HepG2 (cell line): ENCODE results near the gene HSF4. TPM values are rescaled to one million over a fixed set of nuclear protein-coding genes. Genes with fewer than 3 reads are reported as not detected.

Experiments used
- ATF1 ChIP-seq: IDR thresholded peaks from 2 replicates; pipeline ENCODE4 v1.6.1; 2016; ENCODE audit warnings: mild to moderate bottlenecking, control low read depth
- CBX2 ChIP-seq, 2 experiments: fragments of 200-600 bp in 1 of 2; sonication (generic); formaldehyde crosslinking in 1 of 2; IDR thresholded peaks; 2 replicates each; pipeline versions ENCODE4 v1.7.0 to v1.8.1; 2018 to 2022; ENCODE audit warnings: low read depth in 2 of 2, low read length in 1 of 2, mild to moderate bottlenecking in 1 of 2, missing genetic modification reagents in 1 of 2
- IRX3 ChIP-seq: sonication (generic); formaldehyde crosslinking; IDR thresholded peaks from 2 replicates; pipeline ENCODE4 v1.8.1; 2023; ENCODE audit warnings: mild to moderate bottlenecking, low read depth, missing genetic modification reagents, borderline replicate concordance
- ISL2 ChIP-seq: sonication (generic); formaldehyde crosslinking; IDR thresholded peaks from 2 replicates; pipeline ENCODE4 v1.5.0; 2020; ENCODE audit warnings: missing genetic modification reagents
- LBX2 ChIP-seq: sonication (generic); formaldehyde crosslinking; IDR thresholded peaks from 2 replicates; pipeline ENCODE4 v1.5.0; 2020; ENCODE audit warnings: missing genetic modification reagents, mild to moderate bottlenecking, borderline replicate concordance
- LCORL ChIP-seq, 2 experiments: fragments of 450-650 bp in 1 of 2; sonication (generic) in 1 of 2; formaldehyde crosslinking in 1 of 2; IDR thresholded peaks; 2 replicates each; pipeline versions ENCODE4 v1.5.0 to v1.6.1; 2017 to 2020; ENCODE audit warnings: antibody characterized with exemption in 1 of 2, missing genetic modification reagents in 1 of 2
- MAX ChIP-seq: IDR thresholded peaks from 2 replicates; pipeline ENCODE4 v1.6.1; 2012; ENCODE audit warnings: inconsistent platforms
- SIX1 ChIP-seq: sonication (generic); formaldehyde crosslinking; IDR thresholded peaks from 2 replicates; pipeline ENCODE4 v1.4.0; 2020; ENCODE audit warnings: missing genetic modification reagents, borderline replicate concordance
- SSRP1 ChIP-seq: IDR thresholded peaks from 2 replicates; pipeline ENCODE4 v1.6.1; 2016; ENCODE audit warnings: control low read depth
- SUZ12 ChIP-seq: fragments of 150-350 bp; IDR thresholded peaks from 2 replicates; pipeline ENCODE4 v1.6.1; 2014; ENCODE audit warnings: low read depth, low read length
- ZBTB20 ChIP-seq: sonication (generic); formaldehyde crosslinking; IDR thresholded peaks from 2 replicates; pipeline ENCODE4 v1.8.1; 2023; ENCODE audit warnings: missing genetic modification reagents, low read depth, mild to moderate bottlenecking, borderline replicate concordance
- ZFP62 ChIP-seq: sonication (generic); formaldehyde crosslinking; IDR thresholded peaks from 2 replicates; pipeline ENCODE4 v1.4.0; 2020; ENCODE audit warnings: missing genetic modification reagents
- ZNF839 ChIP-seq: sonication (generic); formaldehyde crosslinking; IDR thresholded peaks from 2 replicates; pipeline ENCODE4 v1.4.0; 2020; ENCODE audit warnings: missing genetic modification reagents, mild to moderate bottlenecking, borderline replicate concordance
- polyA plus RNA-seq, 8 experiments: library from polyadenylated mRNA; depleted of rRNA in 3 of 8; stranded (reverse) in 7 of 8; unstranded in 1 of 8; fragments of >200 nt; fragmentation: Illumina TruSeq in 4 of 8; extraction: Trizol in 4 of 8; gene quantifications; 2 replicates each; pipeline versions ENCODE4 v1.2.1 to v1.2.3, GENCODE V29; 2011 to 2016; ENCODE audit warnings: low read depth in 4 of 8, missing spikeins in 1 of 8, mixed read lengths in 1 of 8; ENCODE audit not compliant: insufficient read depth in 1 of 8
- total RNA-seq, 5 experiments: library from RNA; depleted of rRNA; stranded (reverse); fragments of >200 nt; fragmentation: Illumina TruSeq; extraction: Trizol; gene quantifications; 2 replicates each; pipeline ENCODE4 v1.2.3, GENCODE V29; 2016; ENCODE audit warnings: low read depth in 1 of 5
- TF ChIP-seq, protein P1 (sequence below), 2 experiments: fragments of 450-650 bp in 1 of 2; sonication (generic) in 1 of 2; formaldehyde crosslinking in 1 of 2; IDR thresholded peaks; 2 replicates each; pipeline versions ENCODE4 v1.6.1 to v1.8.0; 2016 to 2022; ENCODE audit warnings: antibody characterized with exemption in 1 of 2, mild to moderate bottlenecking in 1 of 2, missing genetic modification reagents in 1 of 2
- TF ChIP-seq, protein P2 (sequence below): sonication (generic); formaldehyde crosslinking; IDR thresholded peaks from 2 replicates; pipeline ENCODE4 v1.5.0; 2020; ENCODE audit warnings: mild to moderate bottlenecking, missing genetic modification reagents

The HSF4 gene
- total and polyA plus RNA-seq, 2 of the 13 experiments (the other 11 are each of a cell fraction or from before 2014, with no cell fraction given): 3.5 to 16.9 TPM

DNA sequence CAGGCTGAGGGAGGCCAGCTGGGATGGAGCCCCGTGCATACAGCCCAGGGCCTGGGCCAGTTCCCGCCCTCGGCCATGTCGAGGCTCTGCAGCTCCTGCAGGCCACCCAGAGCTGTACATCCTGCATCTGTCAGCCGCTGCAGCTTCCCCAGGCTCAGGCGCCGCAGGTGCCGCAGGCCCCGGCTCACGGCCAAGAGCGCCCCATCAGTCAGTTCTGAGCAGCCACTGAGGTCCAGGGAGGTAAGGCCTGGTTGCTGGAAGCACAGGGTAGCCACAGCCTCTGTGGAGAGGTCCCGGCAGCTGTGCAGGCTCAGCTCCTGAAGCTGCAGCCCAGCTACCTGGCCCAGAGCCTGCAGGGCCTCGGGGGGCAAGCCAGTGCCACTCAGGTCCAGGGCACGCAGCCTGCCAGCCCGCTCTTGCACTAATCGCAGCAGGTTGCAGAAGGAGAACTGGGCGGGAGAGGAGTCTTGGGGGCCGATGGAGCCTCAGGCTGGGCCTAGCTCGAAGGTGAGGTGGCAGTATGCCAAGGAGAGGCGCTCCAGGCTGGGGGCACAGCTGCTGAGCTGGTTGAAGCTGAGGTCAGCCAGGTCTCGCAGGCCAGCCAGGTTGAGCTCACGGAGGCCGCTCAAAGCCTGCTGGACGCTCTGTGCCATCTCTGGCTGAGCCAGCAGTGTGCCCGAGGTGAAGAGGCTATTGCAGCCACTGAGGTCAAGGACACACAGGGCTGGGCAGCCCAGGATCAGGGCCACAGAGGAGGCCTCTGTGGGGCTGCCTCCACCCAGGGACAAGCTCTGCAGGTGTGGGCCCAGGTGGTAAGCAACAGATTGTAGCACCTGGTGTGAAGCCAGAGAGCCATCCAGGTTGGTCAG, 45.8 kb downstream of the HSF4 start (continued):
- TF ChIP-seq, protein P1, sequence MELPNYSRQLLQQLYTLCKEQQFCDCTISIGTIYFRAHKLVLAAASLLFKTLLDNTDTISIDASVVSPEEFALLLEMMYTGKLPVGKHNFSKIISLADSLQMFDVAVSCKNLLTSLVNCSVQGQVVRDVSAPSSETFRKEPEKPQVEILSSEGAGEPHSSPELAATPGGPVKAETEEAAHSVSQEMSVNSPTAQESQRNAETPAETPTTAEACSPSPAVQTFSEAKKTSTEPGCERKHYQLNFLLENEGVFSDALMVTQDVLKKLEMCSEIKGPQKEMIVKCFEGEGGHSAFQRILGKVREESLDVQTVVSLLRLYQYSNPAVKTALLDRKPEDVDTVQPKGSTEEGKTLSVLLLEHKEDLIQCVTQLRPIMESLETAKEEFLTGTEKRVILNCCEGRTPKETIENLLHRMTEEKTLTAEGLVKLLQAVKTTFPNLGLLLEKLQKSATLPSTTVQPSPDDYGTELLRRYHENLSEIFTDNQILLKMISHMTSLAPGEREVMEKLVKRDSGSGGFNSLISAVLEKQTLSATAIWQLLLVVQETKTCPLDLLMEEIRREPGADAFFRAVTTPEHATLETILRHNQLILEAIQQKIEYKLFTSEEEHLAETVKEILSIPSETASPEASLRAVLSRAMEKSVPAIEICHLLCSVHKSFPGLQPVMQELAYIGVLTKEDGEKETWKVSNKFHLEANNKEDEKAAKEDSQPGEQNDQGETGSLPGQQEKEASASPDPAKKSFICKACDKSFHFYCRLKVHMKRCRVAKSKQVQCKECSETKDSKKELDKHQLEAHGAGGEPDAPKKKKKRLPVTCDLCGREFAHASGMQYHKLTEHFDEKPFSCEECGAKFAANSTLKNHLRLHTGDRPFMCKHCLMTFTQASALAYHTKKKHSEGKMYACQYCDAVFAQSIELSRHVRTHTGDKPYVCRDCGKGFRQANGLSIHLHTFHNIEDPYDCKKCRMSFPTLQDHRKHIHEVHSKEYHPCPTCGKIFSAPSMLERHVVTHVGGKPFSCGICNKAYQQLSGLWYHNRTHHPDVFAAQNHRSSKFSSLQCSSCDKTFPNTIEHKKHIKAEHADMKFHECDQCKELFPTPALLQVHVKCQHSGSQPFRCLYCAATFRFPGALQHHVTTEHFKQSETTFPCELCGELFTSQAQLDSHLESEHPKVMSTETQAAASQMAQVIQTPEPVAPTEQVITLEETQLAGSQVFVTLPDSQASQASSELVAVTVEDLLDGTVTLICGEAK (IDR thresholded peaks at IDR 0.05): no peak
- TF ChIP-seq, protein P1 (CRISPR knock-in tag; IDR thresholded peaks at IDR 0.05): peak; percentile 57; the same call in 1 of the 2 replicates
- no peak for TF ChIP-seq ZFP62 (CRISPR knock-in tag)
- TF ChIP-seq ZBTB20 (CRISPR knock-in tag): no peak
- TF ChIP-seq, protein P2, sequence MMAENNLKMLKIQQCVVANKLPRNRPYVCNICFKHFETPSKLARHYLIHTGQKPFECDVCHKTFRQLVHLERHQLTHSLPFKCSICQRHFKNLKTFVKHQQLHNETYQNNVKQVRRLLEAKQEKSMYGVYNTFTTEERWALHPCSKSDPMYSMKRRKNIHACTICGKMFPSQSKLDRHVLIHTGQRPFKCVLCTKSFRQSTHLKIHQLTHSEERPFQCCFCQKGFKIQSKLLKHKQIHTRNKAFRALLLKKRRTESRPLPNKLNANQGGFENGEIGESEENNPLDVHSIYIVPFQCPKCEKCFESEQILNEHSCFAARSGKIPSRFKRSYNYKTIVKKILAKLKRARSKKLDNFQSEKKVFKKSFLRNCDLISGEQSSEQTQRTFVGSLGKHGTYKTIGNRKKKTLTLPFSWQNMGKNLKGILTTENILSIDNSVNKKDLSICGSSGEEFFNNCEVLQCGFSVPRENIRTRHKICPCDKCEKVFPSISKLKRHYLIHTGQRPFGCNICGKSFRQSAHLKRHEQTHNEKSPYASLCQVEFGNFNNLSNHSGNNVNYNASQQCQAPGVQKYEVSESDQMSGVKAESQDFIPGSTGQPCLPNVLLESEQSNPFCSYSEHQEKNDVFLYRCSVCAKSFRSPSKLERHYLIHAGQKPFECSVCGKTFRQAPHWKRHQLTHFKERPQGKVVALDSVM (CRISPR knock-in tag): peak; percentile 38; the same call in 1 of the 2 replicates
- TF ChIP-seq SIX1 (CRISPR knock-in tag): no peak
- no peak for TF ChIP-seq SUZ12
- TF ChIP-seq ATF1 (CRISPR knock-in tag): no peak
- TF ChIP-seq LBX2: no peak
- no peak for TF ChIP-seq LCORL (IDR thresholded peaks at IDR 0.05)
- TF ChIP-seq LCORL (CRISPR knock-in tag; IDR thresholded peaks at IDR 0.05): 0 out of 2 replicates have a peak, but pooled peaks have one; percentile 45
- peak; percentile 29; the same call in 1 of the 2 replicates for TF ChIP-seq MAX
- TF ChIP-seq IRX3: no peak
- TF ChIP-seq ZNF839 (CRISPR knock-in tag): peak; percentile 19; the same call in 1 of the 2 replicates
- no peak for TF ChIP-seq CBX2 (IDR thresholded peaks at IDR 0.05; ENCODE audit: low read depth, low read length)
- TF ChIP-seq CBX2 (CRISPR knock-in tag; IDR thresholded peaks at IDR 0.05; ENCODE audit: low read depth): no peak
- 0 out of 2 replicates have a peak, but pooled peaks have one; percentile 7 for TF ChIP-seq SSRP1 (CRISPR knock-in tag)
- TF ChIP-seq ISL2 (CRISPR knock-in tag): 0 out of 2 replicates have a peak, but pooled peaks have one; percentile 10
